ENCODE data around the gene TRPV4. TPM values are rescaled to one million over a fixed set of nuclear protein-coding genes. Genes with fewer than 3 reads are reported as not detected.

The TRPV4 gene
- total RNA-seq, 1 donor: 0.43 TPM

DNA sequence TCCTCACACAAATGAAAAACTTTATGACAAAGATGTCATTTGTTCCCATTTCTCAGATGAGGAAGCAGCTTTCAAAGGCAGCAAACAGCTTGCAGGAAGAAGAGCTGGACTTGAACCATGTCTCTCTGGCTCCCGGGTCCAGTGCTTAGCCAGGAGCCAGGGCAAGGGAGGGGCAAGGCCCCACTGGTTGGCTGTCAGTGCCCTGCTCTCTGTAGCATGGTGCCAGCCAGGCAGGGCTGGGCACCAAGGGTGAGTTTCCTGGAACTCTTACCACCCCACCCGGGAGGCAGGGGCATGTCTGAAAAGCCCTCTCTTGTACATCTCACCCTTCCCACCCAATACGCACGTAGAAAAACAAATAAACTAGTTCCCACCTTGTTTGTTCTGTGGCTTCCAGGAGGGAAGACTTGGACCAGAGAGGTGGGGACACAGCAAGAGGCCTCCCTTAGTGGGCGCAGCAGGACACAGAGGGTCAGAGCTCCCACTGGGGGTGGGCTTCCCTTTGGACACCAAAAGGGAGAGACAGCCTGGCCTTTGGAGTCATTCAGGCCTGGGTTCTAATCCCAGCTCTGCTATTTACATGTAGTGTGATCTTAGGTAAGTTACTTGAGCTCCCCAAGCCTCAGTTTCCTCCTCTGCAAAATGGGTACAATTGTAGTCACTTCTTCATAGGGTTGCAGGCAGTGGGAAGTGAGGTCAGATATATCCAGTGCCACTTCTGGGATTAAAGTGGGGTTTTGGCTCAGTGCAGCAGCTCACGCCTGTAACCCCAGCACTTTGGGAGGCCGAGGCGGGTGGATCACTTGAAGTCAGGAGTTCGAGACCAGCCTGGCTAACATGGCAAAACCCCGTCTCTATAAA lies 17.2 kb downstream of the TRPV4 start:
- DNase-seq (ENCODE audit: low read depth): no peak
- TF ChIP-seq, protein P1, sequence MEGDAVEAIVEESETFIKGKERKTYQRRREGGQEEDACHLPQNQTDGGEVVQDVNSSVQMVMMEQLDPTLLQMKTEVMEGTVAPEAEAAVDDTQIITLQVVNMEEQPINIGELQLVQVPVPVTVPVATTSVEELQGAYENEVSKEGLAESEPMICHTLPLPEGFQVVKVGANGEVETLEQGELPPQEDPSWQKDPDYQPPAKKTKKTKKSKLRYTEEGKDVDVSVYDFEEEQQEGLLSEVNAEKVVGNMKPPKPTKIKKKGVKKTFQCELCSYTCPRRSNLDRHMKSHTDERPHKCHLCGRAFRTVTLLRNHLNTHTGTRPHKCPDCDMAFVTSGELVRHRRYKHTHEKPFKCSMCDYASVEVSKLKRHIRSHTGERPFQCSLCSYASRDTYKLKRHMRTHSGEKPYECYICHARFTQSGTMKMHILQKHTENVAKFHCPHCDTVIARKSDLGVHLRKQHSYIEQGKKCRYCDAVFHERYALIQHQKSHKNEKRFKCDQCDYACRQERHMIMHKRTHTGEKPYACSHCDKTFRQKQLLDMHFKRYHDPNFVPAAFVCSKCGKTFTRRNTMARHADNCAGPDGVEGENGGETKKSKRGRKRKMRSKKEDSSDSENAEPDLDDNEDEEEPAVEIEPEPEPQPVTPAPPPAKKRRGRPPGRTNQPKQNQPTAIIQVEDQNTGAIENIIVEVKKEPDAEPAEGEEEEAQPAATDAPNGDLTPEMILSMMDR (IDR thresholded peaks at IDR 0.05; ENCODE audit: insufficient read depth, low read depth, low read length): no peak
- no peak overlapping the region for H3K4me3 ChIP-seq (ENCODE audit: low read depth, low read length)

DNA sequence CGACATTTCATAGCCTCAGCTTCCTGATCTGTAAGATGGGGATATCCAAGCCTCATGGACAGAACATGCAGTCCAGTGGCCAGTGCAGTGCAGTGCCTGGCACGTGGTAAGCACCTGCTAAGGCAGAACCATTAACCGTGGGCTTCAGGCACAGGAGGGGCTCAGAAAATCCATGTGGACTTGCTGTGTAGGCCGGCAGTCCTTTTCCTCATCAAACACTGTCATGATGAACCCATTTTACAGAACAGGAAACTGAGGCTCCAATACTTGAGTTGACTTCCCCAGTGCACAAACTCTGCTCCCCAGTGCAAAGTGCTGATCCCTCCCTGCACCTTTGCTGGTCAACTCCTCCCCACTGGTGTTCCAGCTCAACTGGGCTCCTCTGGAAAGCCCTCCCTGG lies 18.0 kb downstream of the TRPV4 start:
- no peak for DNase-seq (ENCODE audit: low read depth)
- TF ChIP-seq, protein P1 (IDR thresholded peaks at IDR 0.05; ENCODE audit: insufficient read depth, low read depth, low read length): no peak
- H3K4me3 ChIP-seq (ENCODE audit: low read depth, low read length): no peak overlapping the region

DNA sequence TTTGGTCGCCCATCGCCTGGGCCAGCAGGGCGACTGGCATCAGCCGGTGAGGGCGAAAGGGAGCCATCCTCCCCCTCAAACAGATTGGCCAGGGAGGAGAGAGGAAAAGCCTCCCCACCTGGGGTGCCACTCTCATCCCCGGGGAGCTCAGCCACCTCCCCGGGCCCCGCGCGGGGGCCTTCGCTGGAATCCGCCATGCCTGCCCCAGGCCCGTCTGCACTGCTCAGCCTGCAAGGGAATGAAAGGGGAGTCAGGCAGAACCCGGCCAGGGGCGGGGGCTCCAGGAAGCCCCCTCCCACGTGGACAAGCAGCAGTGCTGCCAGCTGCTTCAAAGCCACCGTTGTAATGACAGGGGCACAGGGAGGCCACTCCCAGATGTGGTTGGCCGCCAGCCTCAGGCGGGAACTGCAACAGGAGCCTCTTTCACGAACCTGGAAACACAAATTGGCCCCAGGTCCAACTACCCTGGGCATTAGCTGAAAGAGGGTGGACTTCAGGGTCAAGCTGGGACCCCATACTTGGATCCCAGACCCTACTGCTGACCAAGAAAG lies 18.5 kb downstream of the TRPV4 start:
- no peak overlapping the region for H3K4me3 ChIP-seq (ENCODE audit: low read depth, low read length)
- DNase-seq (ENCODE audit: low read depth): no peak
- TF ChIP-seq, protein P1 (IDR thresholded peaks at IDR 0.05; ENCODE audit: insufficient read depth, low read depth, low read length): no peak

DNA sequence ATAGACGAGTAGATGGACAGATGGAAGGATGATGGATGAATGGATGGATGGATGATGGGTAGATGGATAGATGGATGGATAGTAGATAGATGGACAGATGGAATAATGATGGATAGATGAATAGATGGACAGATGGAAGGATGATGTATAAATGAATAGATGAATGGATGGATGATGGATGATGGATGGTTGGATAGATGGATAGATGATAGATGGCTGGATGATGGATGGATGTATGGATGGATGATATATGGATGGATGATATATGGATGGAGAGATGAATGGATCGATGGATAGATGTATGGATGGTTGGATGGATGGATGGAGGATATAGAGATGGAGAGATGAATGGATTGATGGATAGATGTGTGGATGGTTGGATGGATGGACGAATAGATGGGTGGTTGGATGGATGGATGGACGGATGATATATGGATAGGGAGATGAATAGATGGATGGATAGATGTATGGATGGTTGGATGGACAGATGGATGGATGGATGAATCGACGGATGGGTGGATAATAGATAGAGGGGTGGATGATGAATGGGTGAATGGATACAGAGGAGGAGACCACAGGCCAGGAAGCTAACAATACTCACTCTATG lies 19.3 kb downstream of the TRPV4 start:
- TF ChIP-seq, protein P1 (IDR thresholded peaks at IDR 0.05; ENCODE audit: insufficient read depth, low read depth, low read length): no peak

DNA sequence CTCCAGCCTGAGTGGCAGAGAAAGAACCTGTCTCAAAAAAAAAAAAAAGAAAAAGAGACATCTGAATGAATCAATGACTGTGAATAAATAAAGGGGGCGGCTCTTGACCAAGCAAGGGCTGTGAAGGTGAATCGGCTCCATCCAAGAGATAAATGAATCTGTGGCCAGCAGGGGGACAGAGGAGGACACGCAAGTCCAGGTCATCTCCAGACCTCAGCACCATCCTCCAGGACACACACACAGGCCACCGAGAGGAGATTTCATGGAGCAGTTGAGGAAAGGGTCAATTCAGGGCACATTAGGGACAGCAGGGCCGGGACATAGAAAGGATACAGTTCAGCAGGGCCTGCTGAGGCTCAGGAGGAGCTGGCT lies 21.6 kb downstream of the TRPV4 start:
- no peak overlapping the region for H3K4me3 ChIP-seq (ENCODE audit: low read depth, low read length)
- no peak for DNase-seq (ENCODE audit: low read depth)
- TF ChIP-seq, protein P1 (IDR thresholded peaks at IDR 0.05; ENCODE audit: insufficient read depth, low read depth, low read length): no peak

More for the DNA sequence above, 19.3 kb downstream of the TRPV4 start:
- no peak for DNase-seq (ENCODE audit: low read depth)
- no peak overlapping the region for H3K4me3 ChIP-seq (ENCODE audit: low read depth, low read length)

DNA sequence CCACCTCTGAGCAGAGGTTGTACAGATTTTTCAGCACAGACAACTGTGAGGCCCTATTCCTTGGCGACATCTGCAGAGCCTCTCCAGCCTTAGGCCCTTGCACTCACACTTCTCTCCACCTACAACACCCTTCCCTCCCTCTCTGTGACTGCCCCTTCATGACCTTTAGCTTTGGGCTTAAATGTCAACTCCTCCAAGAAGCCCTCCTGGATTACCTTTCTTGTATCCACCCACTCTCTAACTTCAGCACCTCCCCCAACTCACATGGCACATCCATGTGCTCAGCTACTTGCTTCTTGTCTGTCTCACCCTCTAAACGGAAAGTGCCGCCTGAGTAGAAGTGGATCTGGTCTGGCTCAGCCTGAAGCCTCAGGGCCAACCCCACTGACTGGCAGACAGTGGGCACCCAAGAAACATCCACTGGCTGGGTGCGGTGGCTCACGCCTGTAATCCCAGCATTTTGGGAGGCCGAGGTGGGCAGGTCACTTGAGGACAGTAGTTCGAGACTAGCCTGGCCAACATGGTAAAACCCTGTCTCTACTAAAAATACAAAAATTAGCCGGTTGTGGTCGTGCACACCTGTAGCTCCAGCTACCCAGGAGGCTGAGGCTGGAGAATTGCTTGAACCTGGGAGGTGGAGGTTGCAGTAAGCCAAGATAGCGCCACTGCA lies 22.1 kb downstream of the TRPV4 start:
- H3K4me3 ChIP-seq (ENCODE audit: low read depth, low read length): no peak overlapping the region
- TF ChIP-seq, protein P1 (IDR thresholded peaks at IDR 0.05; ENCODE audit: insufficient read depth, low read depth, low read length): no peak
- DNase-seq (ENCODE audit: low read depth): no peak

Data from fibroblast of villous mesenchyme (primary cell).